ENCODE results near the gene PAWR.

Gene PAWR

DNA sequence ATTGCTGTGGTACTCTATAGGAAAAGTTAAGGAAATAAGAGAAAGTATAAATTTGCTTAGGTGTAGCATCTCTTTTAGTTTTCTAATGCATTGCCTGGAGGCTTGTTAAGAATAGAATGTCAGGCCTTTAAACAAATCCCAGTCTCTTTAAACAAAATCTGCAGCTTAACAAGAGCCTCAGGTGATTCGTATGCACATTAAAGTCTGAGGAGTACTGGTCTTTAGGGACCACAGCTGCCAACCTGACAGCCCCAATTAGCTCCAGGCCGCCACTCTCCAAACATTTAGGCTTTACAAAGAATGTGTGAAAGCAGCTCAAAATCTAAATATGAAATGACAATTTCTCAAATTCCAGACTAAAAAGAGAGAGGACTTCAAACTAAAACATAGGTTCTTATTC, 35.7 kb downstream of the PAWR start:
- Histone ChIP-seq H3K79me2 (ENCODE audit: control insufficient read depth, low read length) (peaks cover 98% of the 10 kb centered on the region), H3F3A (ENCODE audit: control insufficient read depth, insufficient read depth) (no peaks in the 10 kb centered on the region), H3K36me3 (ENCODE audit: control insufficient read depth, low read length) (peaks cover 16% of the 10 kb centered on the region), H3K4me2 (ENCODE audit: low read length) (no peak overlapping the region), H3K9me2 (replicated peaks; ENCODE audit: control insufficient read depth, low read length) (no peaks in the 10 kb centered on the region), H3K27me3 (ENCODE audit: control insufficient read depth, low read length) (no peaks in the 10 kb centered on the region), H4K20me1 (ENCODE audit: control insufficient read depth, insufficient read depth, low read depth, low read length) (peaks cover 6% of the 10 kb centered on the region), H3K4me1 (ENCODE audit: control insufficient read depth, low read length) (no peaks in the 10 kb centered on the region), H3K9me3 (ENCODE audit: control insufficient read depth, insufficient read depth, low read length) (no peaks in the 10 kb centered on the region), H3K4me3 (ENCODE audit: low read length) (no peak overlapping the region), H3K27ac (ENCODE audit: low read depth, low read length) (no peak overlapping the region)
- TF ChIP-seq EZH2phosphoT487 (IDR thresholded peaks at IDR 0.05; ENCODE audit: borderline replicate concordance, low read length) (no peak), CTCF (IDR thresholded peaks at IDR 0.05; ENCODE audit: low read depth, low read length, poor library complexity, severe bottlenecking) (no peak)

GRCh38 chr12:79652521-79652920, 38.2 kb downstream of the PAWR start:
- H3F3A ChIP-seq (ENCODE audit: control insufficient read depth, insufficient read depth): no peaks in the 10 kb centered on the region
- peaks cover 10% of the 10 kb centered on the region for H4K20me1 ChIP-seq (ENCODE audit: control insufficient read depth, insufficient read depth, low read depth, low read length)
- H3K4me2 ChIP-seq (ENCODE audit: low read length): no peak overlapping the region
- peaks cover 16% of the 10 kb centered on the region for H3K36me3 ChIP-seq (ENCODE audit: control insufficient read depth, low read length)
- peaks cover 98% of the 10 kb centered on the region for H3K79me2 ChIP-seq (ENCODE audit: control insufficient read depth, low read length)
- TF ChIP-seq CTCF (IDR thresholded peaks at IDR 0.05; ENCODE audit: low read depth, low read length, poor library complexity, severe bottlenecking): no peak
- TF ChIP-seq EZH2phosphoT487 (IDR thresholded peaks at IDR 0.05; ENCODE audit: borderline replicate concordance, low read length): no peak
- no peaks in the 10 kb centered on the region for H3K9me3 ChIP-seq (ENCODE audit: control insufficient read depth, insufficient read depth, low read length)
- no peaks in the 10 kb centered on the region for H3K4me1 ChIP-seq (ENCODE audit: control insufficient read depth, low read length)
- H3K9me2 ChIP-seq (replicated peaks; ENCODE audit: control insufficient read depth, low read length): no peaks in the 10 kb centered on the region
- no peaks in the 10 kb centered on the region for H3K27me3 ChIP-seq (ENCODE audit: control insufficient read depth, low read length)
- no peak overlapping the region for H3K4me3 ChIP-seq (ENCODE audit: low read length)
- no peak overlapping the region for H3K27ac ChIP-seq (ENCODE audit: low read depth, low read length)

DNA sequence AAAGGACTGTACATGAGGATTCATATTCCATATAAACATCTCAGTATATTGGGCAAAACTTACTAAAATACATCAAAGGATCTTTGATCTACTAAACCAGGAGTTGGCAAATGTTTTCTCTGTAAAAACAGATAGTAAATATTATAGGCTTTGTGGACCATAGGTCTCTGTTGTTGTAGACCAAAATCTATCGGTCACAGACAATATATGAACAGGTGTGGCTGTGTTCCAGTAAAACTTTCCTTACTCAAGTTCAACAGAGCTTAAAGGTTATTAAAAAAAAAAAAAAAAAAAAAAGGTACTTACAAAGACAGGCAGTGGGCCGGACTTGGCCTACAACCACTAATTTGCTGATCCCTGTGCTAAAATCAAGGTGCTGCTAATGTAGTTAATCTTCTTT, 40.3 kb downstream of the PAWR start:
- TF ChIP-seq EZH2phosphoT487 (IDR thresholded peaks at IDR 0.05; ENCODE audit: borderline replicate concordance, low read length): no peak
- TF ChIP-seq CTCF (IDR thresholded peaks at IDR 0.05; ENCODE audit: low read depth, low read length, poor library complexity, severe bottlenecking): no peak
- H3K4me1 ChIP-seq (ENCODE audit: control insufficient read depth, low read length): no peaks in the 10 kb centered on the region
- peaks cover 10% of the 10 kb centered on the region for H4K20me1 ChIP-seq (ENCODE audit: control insufficient read depth, insufficient read depth, low read depth, low read length)
- no peak overlapping the region for H3K27ac ChIP-seq (ENCODE audit: low read depth, low read length)
- H3K9me3 ChIP-seq (ENCODE audit: control insufficient read depth, insufficient read depth, low read length): no peaks in the 10 kb centered on the region
- peaks cover 7% of the 10 kb centered on the region; the same call in 1 of the 2 replicates for H3K36me3 ChIP-seq (ENCODE audit: control insufficient read depth, low read length)
- no peaks in the 10 kb centered on the region for H3K27me3 ChIP-seq (ENCODE audit: control insufficient read depth, low read length)
- H3K4me3 ChIP-seq (ENCODE audit: low read length): no peak overlapping the region
- no peaks in the 10 kb centered on the region for H3K9me2 ChIP-seq (replicated peaks; ENCODE audit: control insufficient read depth, low read length)
- no peaks in the 10 kb centered on the region for H3F3A ChIP-seq (ENCODE audit: control insufficient read depth, insufficient read depth)
- peaks cover 98% of the 10 kb centered on the region for H3K79me2 ChIP-seq (ENCODE audit: control insufficient read depth, low read length)
- no peak overlapping the region for H3K4me2 ChIP-seq (ENCODE audit: low read length)

All from DOHH2 (cell line).